K562 (cell line): Measurements from ENCODE around the gene MICU2. TPM values are rescaled to one million over a fixed set of nuclear protein-coding genes. Genes with fewer than 3 reads are reported as not detected.

ENCODE experiments used
- ATAC-seq: fragments of 200-7000 bp; cut with Tn5 transposase; 3 replicates; pipeline ENCODE4 v1.9.1; 2020; ENCODE audit warnings: moderate library complexity
- BruUV-seq: library from RNA; stranded (reverse); fragments of 400-500 nt; replicated peaks from 2 replicates; lab custom pipeline; 2021; lab: Mats Ljungman, UMichigan
- CTCF ChIA-PET: fragments of 300-600 bp; formaldehyde crosslinking; extraction: SDS; loops from one replicate; lab custom pipeline; 2021; ENCODE audit warnings: low intra/inter-chr PET ratio; lab: Yijun Ruan, JAX
- POLR2A ChIA-PET: fragments of 300-600, 350-650 bp; sonication (Branson Sonifier 250); formaldehyde crosslinking; extraction: SDS; loops from one replicate; lab custom pipeline; 2021; ENCODE audit warnings: antibody characterized with exemption, inconsistent platforms; lab: Yijun Ruan, JAX
- DNase-seq, 4 experiments: peaks; one replicate each; pipeline versions ENCODE4 v3.0.0 to v3.0.0-alpha.2; 2011 to 2018; ENCODE audit warnings: low spot score in 3 of 4, mixed read lengths in 3 of 4; ENCODE audit errors: extremely low read depth in 1 of 4
- FAIRE-seq: peaks from 2 replicates; lab custom pipeline; 2011; peaks lifted over from hg19 to GRCh38; lab: Jason Lieb, UNC
- H2AFZ ChIP-seq: 2 replicates; pipeline ENCODE4 v1.6.0; 2011; ENCODE audit warnings: low read depth, low read length, control low read depth, inconsistent platforms
- H3K27ac ChIP-seq: fragments of 200-600 bp; 3 replicates; pipeline ENCODE4 v1.8.0; 2011; ENCODE audit warnings: low read depth, mild to moderate bottlenecking, control low read depth, inconsistent platforms, low read length, moderate library complexity, mixed read lengths; ENCODE audit errors: extremely low read depth
- H3K27me3 ChIP-seq, 2 experiments: fragments of 300-600 bp in 1 of 2; 2 replicates in 1 of 2; 3 replicates in 1 of 2; pipeline versions ENCODE4 v1.6.0 to v1.8.0; 2011; ENCODE audit warnings: inconsistent platforms in 2 of 2, low read length in 2 of 2, mild to moderate bottlenecking in 1 of 2, mixed read lengths in 1 of 2, moderate library complexity in 1 of 2; ENCODE audit not compliant: control insufficient read depth in 2 of 2, insufficient read depth in 2 of 2
- H3K36me3 ChIP-seq: fragments of 300-600 bp; 3 replicates; pipeline ENCODE4 v1.8.0; 2011; ENCODE audit warnings: mild to moderate bottlenecking, low read length, inconsistent platforms; ENCODE audit not compliant: control insufficient read depth, insufficient read depth
- H3K4me1 ChIP-seq, 2 experiments: fragments of 200-600 bp in 1 of 2; replicated peaks in 1 of 2; 2 replicates in 1 of 2; 3 replicates in 1 of 2; pipeline versions ENCODE4 v1.5.1 to v1.8.0; 2011; ENCODE audit warnings: inconsistent platforms in 2 of 2, low read length in 2 of 2, mild to moderate bottlenecking in 1 of 2, mixed read lengths in 1 of 2, moderate library complexity in 1 of 2; ENCODE audit not compliant: control insufficient read depth in 2 of 2, insufficient read depth in 2 of 2
- H3K4me2 ChIP-seq: 2 replicates; pipeline ENCODE4 v1.6.1; 2011; ENCODE audit warnings: low read length, control low read depth, inconsistent platforms, mixed read lengths; ENCODE audit not compliant: insufficient read depth
- H3K4me3 ChIP-seq: fragments of 200-600 bp; sonication (generic), shearing (Covaris generic); 2 replicates; pipeline ENCODE4 v1.5.1; 2016; ENCODE audit warnings: control low read depth, inconsistent platforms
- H3K79me2 ChIP-seq: fragments of 200-600 bp; 3 replicates; pipeline ENCODE4 v1.8.0; 2011; ENCODE audit warnings: low read length, inconsistent platforms; ENCODE audit not compliant: control insufficient read depth, insufficient read depth
- H3K9ac ChIP-seq, 2 experiments: 2 replicates each; pipeline versions ENCODE4 v1.6.0 to v1.6.1; 2011; ENCODE audit warnings: low read depth in 2 of 2, low read length in 2 of 2, control low read depth in 1 of 2, inconsistent platforms in 1 of 2, mild to moderate bottlenecking in 1 of 2, mixed read lengths in 1 of 2; ENCODE audit not compliant: insufficient read depth in 1 of 2
- H3K9me1 ChIP-seq: one replicate; pipeline ENCODE4 v1.6.0; 2011; ENCODE audit warnings: inconsistent platforms, mild to moderate bottlenecking, low read length, moderate library complexity; ENCODE audit not compliant: control insufficient read depth, insufficient read depth
- H3K9me3 ChIP-seq: replicated peaks from 2 replicates; pipeline ENCODE4 v1.5.1; 2011; ENCODE audit warnings: low read depth, low read length, inconsistent platforms; ENCODE audit not compliant: control insufficient read depth, insufficient read depth
- H4K20me1 ChIP-seq: replicated peaks from 2 replicates; pipeline ENCODE4 v1.6.1; 2011; ENCODE audit warnings: low read length, inconsistent platforms, mixed read lengths; ENCODE audit not compliant: control insufficient read depth, insufficient read depth
- E2F3 ChIP-seq: fragments of 250-450 bp; sonication (Bioruptor Pico); IDR thresholded peaks from 2 replicates; pipeline ENCODE4 v1.4.0; 2020; ENCODE audit warnings: mild to moderate bottlenecking
- HMG20A ChIP-seq: fragments of 450-650 bp; formaldehyde crosslinking; conservative IDR thresholded peaks from 2 replicates; pipeline ENCODE4 v1.4.0; 2020; ENCODE audit warnings: mild to moderate bottlenecking, mixed read lengths
- HNRNPK ChIP-seq: fragments of 200-400 bp; formaldehyde crosslinking; IDR thresholded peaks from one replicate; pipeline ENCODE4 v1.6.1; 2018; ENCODE audit warnings: mild to moderate bottlenecking, low read depth, low read length; ENCODE audit not compliant: poor library complexity, severe bottlenecking
- MYC ChIP-seq, 2 experiments: fragments of 250-450 bp in 1 of 2; sonication (Bioruptor Pico) in 1 of 2; IDR thresholded peaks; 2 replicates each; pipeline versions ENCODE4 v1.5.1 to v1.6.1; 2012 to 2021; ENCODE audit warnings: low read depth in 2 of 2, borderline replicate concordance in 1 of 2, improper control_type of control experiment in 1 of 2, low read length in 1 of 2, mild to moderate bottlenecking in 1 of 2, moderate library complexity in 1 of 2
- NCOA4 ChIP-seq: fragments of 450-650 bp; IDR thresholded peaks from 2 replicates; pipeline ENCODE4 v1.6.1; 2018; ENCODE audit warnings: mild to moderate bottlenecking; ENCODE audit not compliant: partially characterized antibody
- NCOA6 ChIP-seq: fragments of 450-650 bp; IDR thresholded peaks from 2 replicates; pipeline ENCODE4 v1.6.1; 2017; ENCODE audit warnings: mild to moderate bottlenecking
- PHB2 ChIP-seq: fragments of 450-650 bp; IDR thresholded peaks from 2 replicates; pipeline ENCODE4 v1.6.1; 2017; ENCODE audit warnings: low read depth
- POLR3G ChIP-seq: IDR thresholded peaks from 2 replicates; pipeline ENCODE4 v1.6.1; 2011; ENCODE audit not compliant: insufficient read length, insufficient replicate concordance; ENCODE audit errors: extremely low read depth
- WGBS: fragments of 100-300 bp; shearing (Covaris generic); methylation state at CpG from one replicate; pipeline ENCODE4 v1.1.6; 2016; ENCODE audit warnings: low coverage, mixed read lengths; ENCODE audit not compliant: insufficient coverage; ENCODE audit errors: missing lambda C conversion rate; 5-methylcytosine and 5-hydroxymethylcytosine counted together
- in situ Hi-C: fragments of 300-500 bp; cut with MboI; formaldehyde crosslinking; loops from 4 replicates; pipeline ENCODE4 v1.15.0; 2018; ENCODE audit warnings: inconsistent platforms, mixed read lengths
- intact Hi-C: fragments of 100-400 bp; cut with micrococcal nuclease; formaldehyde crosslinking; loops from 2 replicates; pipeline ENCODE4 v1.14.2; 2022
- polyA plus RNA-seq, 8 experiments: library from polyadenylated mRNA; depleted of rRNA in 4 of 8; stranded (reverse) in 5 of 8; unstranded in 3 of 8; fragments of >200 nt; fragmentation: Nextera tagmentation in 2 of 8; fragmentation: Illumina TruSeq in 1 of 8; extraction: Ambion mirVana in 2 of 8; extraction: Trizol in 1 of 8; gene quantifications; 2 replicates each; pipeline versions ENCODE4 v1.2.1 to v1.2.3, GENCODE V29; 2011 to 2014; ENCODE audit warnings: inconsistent platforms in 1 of 8, missing spikeins in 1 of 8
- total RNA-seq, 7 experiments: library from RNA; depleted of rRNA in 6 of 7; stranded (reverse); fragments of >200 nt in 6 of 7; fragmentation: Illumina TruSeq in 2 of 7; extraction: Trizol in 2 of 7; gene quantifications; 2 replicates each; pipeline versions ENCODE4 v1.2.1 to v1.2.3, GENCODE V29; 2011 to 2021; ENCODE audit warnings: low replicate concordance in 1 of 7

Gene MICU2
- total and polyA plus RNA-seq, 9 of the 15 experiments (the other 6 are each of a cell fraction or from before 2014, with no cell fraction given) = 9.1 to 41.8 (median 33.4) TPM

DNA sequence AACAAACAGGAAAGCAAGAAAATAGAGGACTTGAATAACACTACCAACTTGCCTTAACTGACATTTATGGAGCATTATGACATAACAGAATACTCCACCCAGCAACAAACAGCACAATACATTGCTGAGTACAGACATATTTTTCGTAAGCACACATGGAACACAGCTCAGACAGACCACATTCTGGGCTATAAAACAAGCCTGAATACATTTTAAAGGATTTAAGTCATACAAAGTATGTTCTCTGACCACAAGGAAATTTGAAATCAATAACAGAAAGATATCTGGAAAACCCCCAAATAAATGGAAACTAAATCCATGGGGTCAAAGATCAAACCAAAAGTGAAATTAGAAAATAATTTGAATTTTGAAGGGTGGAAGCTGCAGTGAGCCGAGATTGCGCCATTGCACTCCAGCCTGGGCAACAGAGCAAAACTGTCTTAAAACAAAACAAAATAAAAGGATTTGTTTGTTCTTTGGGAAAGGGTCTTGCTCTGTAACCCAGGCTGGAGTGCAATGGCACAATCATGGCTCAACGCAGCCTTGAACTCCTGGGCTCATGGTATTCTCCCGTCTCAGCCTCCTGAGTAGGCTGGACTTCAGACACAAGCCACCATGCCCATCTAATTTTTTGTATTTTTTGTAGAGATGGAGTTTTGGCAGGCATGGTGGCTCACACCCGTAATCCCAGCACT lies 150.4 kb downstream of the MICU2 start:
- TF ChIP-seq HMG20A (CRISPR knock-in tag) (no peak), HNRNPK (no peak), PHB2 (no peak), NCOA6 (no peak), E2F3 (no peak), POLR3G (no peak), MYC (IDR thresholded peaks at IDR 0.05; ENCODE audit: low read depth, low read length) (no peak), MYC (CRISPR knock-in tag; IDR thresholded peaks at IDR 0.05; ENCODE audit: borderline replicate concordance, low read depth) (no peak), NCOA4 (no peak)
- Histone ChIP-seq H3K4me1 (peaks cover 0 to under 1% of the 10 kb centered on the region in 2 experiments; a peak in 2 of 5 replicates), H3K9ac (no peak overlapping the region), H3K9me1 (no peaks in the 10 kb centered on the region), H3K4me2 (no peak overlapping the region), H3K27me3 (no peaks in the 10 kb centered on the region), H4K20me1 (no peaks in the 10 kb centered on the region), H2AFZ (no peak overlapping the region), H3K79me2 (peaks cover 59% of the 10 kb centered on the region), H3K9me3 (no peaks in the 10 kb centered on the region), H3K36me3 (no peaks in the 10 kb centered on the region), H3K27ac (no peak overlapping the region), H3K4me3 (no peak overlapping the region)
- intact Hi-C loops (no loop called here), in situ Hi-C loops (no loop called here)
- ChIA-PET CTCF (no interaction called here), POLR2A (interaction anchor here (0.6 kb wide), 1 partner anchor 18 kb away, joined by 4 read pairs; no protein-coding TSS in a partner anchor)
- WGBS = 91% methylated on average over 6 of the region's 6 CpGs
- DNase-seq = no peak
- ATAC-seq = no peak
- no peak for FAIRE-seq
- BruUV-seq = no TSS peak
